Endometrium (tissue), 2 donors: ENCODE measurements around the gene LMF1.

Source experiments
- FAIRE-seq: peaks from 2 replicates; lab custom pipeline; 2012; peaks lifted over from hg19 to GRCh38; lab: Jason Lieb, UNC
- donor health status: control.
- donor health status: control.

The LMF1 gene

GRCh38 chr16:879461-879861 lies 91.3 kb downstream of the LMF1 start:
- no peak for FAIRE-seq

GRCh38 chr16:878886-879285 lies 91.9 kb downstream of the LMF1 start:
- no peak for FAIRE-seq

- FAIRE-seq = no peak
Observed at GRCh38 chr16:878072-878784, 92.6 kb downstream of the LMF1 start.

GRCh38 chr16:877242-878071 lies 93.3 kb downstream of the LMF1 start:
- FAIRE-seq = no peak

GRCh38 chr16:876523-877241 lies 94.1 kb downstream of the LMF1 start:
- no peak for FAIRE-seq

- FAIRE-seq = no peak
Observed at GRCh38 chr16:876041-876335, 94.8 kb downstream of the LMF1 start.

GRCh38 chr16:875182-876040 lies 95.4 kb downstream of the LMF1 start:
- no peak for FAIRE-seq

GRCh38 chr16:874366-875181 lies 96.2 kb downstream of the LMF1 start:
- FAIRE-seq = no peak

- no peak for FAIRE-seq
Observed at GRCh38 chr16:873889-874288, 96.9 kb downstream of the LMF1 start.

- FAIRE-seq = no peak
Observed at GRCh38 chr16:873243-873661, 97.5 kb downstream of the LMF1 start.

GRCh38 chr16:872436-873242 lies 98.1 kb downstream of the LMF1 start:
- no peak for FAIRE-seq

GRCh38 chr16:871562-872345 lies 99.0 kb downstream of the LMF1 start:
- FAIRE-seq = no peak

GRCh38 chr16:870856-871561 lies 99.8 kb downstream of the LMF1 start:
- no peak for FAIRE-seq

GRCh38 chr16:869823-870641 lies 100.8 kb downstream of the LMF1 start:
- no peak for FAIRE-seq

- FAIRE-seq = no peak
Observed at GRCh38 chr16:868846-869822, 101.7 kb downstream of the LMF1 start.

- no peak for FAIRE-seq
Observed at GRCh38 chr16:868386-868755, 102.4 kb downstream of the LMF1 start.
